ENCODE results near the gene CD300LD. TPM values are rescaled to one million over a fixed set of nuclear protein-coding genes. Genes with fewer than 3 reads are reported as not detected.

Gene CD300LD
- total RNA-seq, 4 donors from 2014 or later = not detected

- Histone ChIP-seq H3K27me3 (no peaks in the 10 kb centered on the region), H3K36me3 (no peaks in the 10 kb centered on the region), H3K9me3 (no peaks in the 10 kb centered on the region), H3K4me1 (no peaks in the 10 kb centered on the region), H3K4me3 (replicated peaks in 1 of 3) (no peak overlapping the region), H3K27ac (no peak overlapping the region)
- TF ChIP-seq POLR2A (IDR thresholded peaks at IDR 0.05) (no peak), CTCF (IDR thresholded peaks at IDR 0.05) (no peak)
- DNase-seq = peak in 1 of 2 donors; percentile 12
- intact Hi-C loops (cut with DNase I) = loop anchor here (5.0 kb wide), 1 partner anchor 78 kb away; no protein-coding TSS in a partner anchor
- WGBS, 2 donors = 73 to 74% methylated on average over 28 to 29 of the region's 32 CpGs
Measured at GRCh38 chr17:74569020-74570003, 22.8 kb downstream of the CD300LD start.

- intact Hi-C loops (cut with DNase I) = loop anchor here (5.0 kb wide), 1 partner anchor 79 kb away; no protein-coding TSS in a partner anchor
- Histone ChIP-seq H3K4me3 (replicated peaks in 1 of 3) (no peak overlapping the region), H3K27ac (no peak overlapping the region), H3K27me3 (no peaks in the 10 kb centered on the region), H3K4me1 (no peaks in the 10 kb centered on the region), H3K36me3 (no peaks in the 10 kb centered on the region), H3K9me3 (no peaks in the 10 kb centered on the region)
- 76 to 85% methylated on average over 4 of the region's 4 CpGs for WGBS, 2 donors
- DNase-seq = no peak
- TF ChIP-seq POLR2A (IDR thresholded peaks at IDR 0.05) (no peak), CTCF (IDR thresholded peaks at IDR 0.05) (no peak)
Measured at GRCh38 chr17:74568106-74568873, 23.8 kb downstream of the CD300LD start.

- DNase-seq = no peak
- H3K4me3 ChIP-seq (replicated peaks in 1 of 3) = no peak within 1 kb of the TSS
- TF ChIP-seq CTCF (IDR thresholded peaks at IDR 0.05) (no peak), POLR2A (IDR thresholded peaks at IDR 0.05) (no peak)
- no peaks in the 10 kb centered on the region for H3K36me3 ChIP-seq
- H3K27me3 ChIP-seq = no peaks in the 10 kb centered on the region
- H3K27ac ChIP-seq = no peak within 1 kb of the TSS
- intact Hi-C loops (cut with DNase I) = loop anchor here (5.0 kb wide), 1 partner anchor 80 kb away; no protein-coding TSS in a partner anchor
- H3K4me1 ChIP-seq = no peaks in the 10 kb centered on the region
- H3K9me3 ChIP-seq = no peaks in the 10 kb centered on the region
- 90 to 92% methylated on average over 2 of the region's 2 CpGs for WGBS, 2 donors
Measured at GRCh38 chr17:74567397-74567796, 24.7 kb downstream of the CD300LD start, which contains the start of gene CD300H. CD300H (minus strand) TSS chr17:74567509.

GRCh38 chr17:74566132-74566753, 25.8 kb downstream of the CD300LD start:
- DNase-seq = peak; percentile 59 to 60
- no peaks in the 10 kb centered on the region for H3K4me1 ChIP-seq
- 44 to 45% methylated on average over 9 of the region's 9 CpGs for WGBS, 2 donors
- no peak overlapping the region for H3K4me3 ChIP-seq (replicated peaks in 1 of 3)
- H3K27me3 ChIP-seq = no peaks in the 10 kb centered on the region
- H3K27ac ChIP-seq = no peak overlapping the region
- intact Hi-C loops (cut with DNase I) = loop anchor here (5.0 kb wide), 1 partner anchor 81 kb away; no protein-coding TSS in a partner anchor
- H3K9me3 ChIP-seq = no peaks in the 10 kb centered on the region
- no peaks in the 10 kb centered on the region for H3K36me3 ChIP-seq
- TF ChIP-seq POLR2A (IDR thresholded peaks at IDR 0.05) (no peak), CTCF (IDR thresholded peaks at IDR 0.05) (peak in 4 of 6 experiments; percentile 41 to 66 (median 62))
